Activated T-cell treated with anti-CD3 and anti-CD28 coated beads, Interleukin-2, amount 50 U/mL, for 24 hours (primary cell): ENCODE results near the gene PTGES.
A peak's percentile ranks its signal among the peaks of the same experiment; 100 is the strongest.

ENCODE experiments used
- DNase-seq: peaks from one replicate; pipeline ENCODE4 v3.0.0-alpha.2; 2020
- H3K27ac Mint-ChIP-seq: 2 replicates; pipeline ENCODE4 v1.8.0; 2020; ENCODE audit warnings: mild to moderate bottlenecking, mixed read lengths
- H3K27me3 Mint-ChIP-seq: 2 replicates; pipeline ENCODE4 v1.8.0; 2020; ENCODE audit warnings: mixed read lengths
- H3K36me3 Mint-ChIP-seq: 2 replicates; pipeline ENCODE4 v1.8.0; 2020; ENCODE audit warnings: low read depth, mixed read lengths
- H3K4me1 Mint-ChIP-seq: 2 replicates; pipeline ENCODE4 v1.8.0; 2020; ENCODE audit warnings: low read depth, mixed read lengths
- H3K4me3 Mint-ChIP-seq: 2 replicates; pipeline ENCODE4 v1.8.0; 2020; ENCODE audit warnings: mild to moderate bottlenecking, moderate library complexity, mixed read lengths
- H3K9me3 Mint-ChIP-seq: 2 replicates; pipeline ENCODE4 v1.8.0; 2020; ENCODE audit warnings: mixed read lengths

PTGES gene

DNA sequence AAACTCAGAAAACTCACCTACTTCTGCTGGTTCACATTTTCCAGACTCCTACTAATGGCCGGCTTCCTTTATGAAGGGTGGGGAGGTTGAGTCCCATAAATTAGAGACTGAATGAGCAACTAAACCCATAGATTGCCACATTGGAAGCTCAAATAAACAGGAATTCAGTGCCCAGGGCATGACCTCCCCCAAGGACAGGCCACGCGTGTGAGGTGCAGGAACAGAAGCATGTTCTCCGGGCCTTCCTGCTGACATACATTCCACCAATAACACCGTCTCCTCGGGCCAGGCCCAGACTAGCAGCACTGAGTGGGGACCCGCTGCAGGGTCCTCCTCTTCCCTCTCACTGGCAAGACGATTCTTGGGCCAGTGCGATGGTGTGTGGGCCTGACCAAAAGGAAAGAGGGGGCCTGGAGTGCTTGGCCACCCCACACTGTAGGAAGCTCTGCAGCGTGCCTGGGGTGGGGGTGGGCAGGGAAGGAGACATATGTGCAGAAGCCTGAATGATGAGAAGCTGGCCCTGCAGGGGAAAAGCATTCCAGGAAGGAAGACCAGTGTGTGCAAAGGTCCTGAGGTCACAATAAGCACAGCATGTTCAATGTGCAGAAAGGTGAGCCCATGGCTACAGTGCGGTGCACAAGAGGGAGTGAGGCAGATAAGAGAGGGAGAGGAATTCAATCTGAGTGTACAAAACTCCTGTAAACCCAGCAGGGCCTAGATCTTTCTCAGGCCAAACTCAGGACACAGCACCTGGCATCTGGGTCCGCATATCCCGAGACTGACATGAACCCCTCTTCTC, 12.0 kb downstream of the PTGES start:
- Mint-ChIP-seq H3K36me3 (no peaks in the 10 kb centered on the region), H3K4me3 (no peak overlapping the region)

DNA sequence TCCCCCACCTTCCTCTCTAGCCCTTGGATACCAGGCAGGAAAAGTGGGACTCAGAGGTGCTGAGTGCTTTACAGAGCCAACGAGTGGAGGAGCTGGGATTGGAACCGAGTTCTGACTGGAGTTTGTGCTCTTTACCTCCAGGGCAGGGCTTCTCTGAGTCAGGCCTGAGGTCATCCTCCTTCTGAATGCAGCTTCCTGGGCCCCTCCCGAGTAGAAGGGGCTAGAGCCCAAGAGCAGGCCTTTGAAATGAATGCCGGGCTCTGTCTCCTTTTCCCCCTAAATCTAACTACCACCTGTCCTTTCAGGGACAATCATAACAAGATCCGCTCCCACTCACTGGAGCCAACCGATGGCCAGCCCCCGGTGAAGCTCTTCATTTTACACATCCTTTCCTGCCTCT, 12.7 kb downstream of the PTGES start:
- Mint-ChIP-seq H3K36me3 (no peaks in the 10 kb centered on the region), H3K27me3 (peaks cover 6% of the 10 kb centered on the region), H3K27ac (no peak overlapping the region), H3K4me3 (no peak overlapping the region), H3K4me1 (peaks cover 11% of the 10 kb centered on the region), H3K9me3 (no peaks in the 10 kb centered on the region)
- DNase-seq: no peak

More for the DNA sequence above, 12.0 kb downstream of the PTGES start:
- Mint-ChIP-seq H3K9me3 (no peaks in the 10 kb centered on the region), H3K27ac (no peak overlapping the region), H3K27me3 (peaks cover 6% of the 10 kb centered on the region), H3K4me1 (peaks cover 11% of the 10 kb centered on the region)
- DNase-seq: no peak

DNA sequence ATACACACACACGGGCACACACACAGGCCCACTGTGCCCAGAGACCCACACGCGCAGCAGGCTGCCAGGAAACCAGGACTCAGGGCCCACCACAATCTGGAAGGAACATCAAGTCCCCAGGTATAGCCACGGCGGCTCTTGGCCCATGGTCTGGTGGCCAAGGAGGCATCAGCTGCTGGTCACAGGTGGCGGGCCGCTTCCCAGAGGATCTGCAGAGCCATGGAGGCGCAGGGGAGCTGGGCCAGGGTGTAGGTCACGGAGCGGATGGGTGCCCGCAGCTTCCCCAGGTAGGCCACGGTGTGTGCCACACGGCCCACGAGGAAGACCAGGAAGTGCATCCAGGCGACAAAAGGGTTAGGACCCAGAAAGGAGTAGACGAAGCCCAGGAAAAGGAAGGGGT, 13.4 kb downstream of the PTGES start:
- no peak for DNase-seq
- Mint-ChIP-seq H3K27ac (no peak overlapping the region), H3K4me1 (peaks cover 11% of the 10 kb centered on the region), H3K4me3 (no peak overlapping the region), H3K9me3 (no peaks in the 10 kb centered on the region), H3K36me3 (no peaks in the 10 kb centered on the region), H3K27me3 (peaks cover 6% of the 10 kb centered on the region)

DNA sequence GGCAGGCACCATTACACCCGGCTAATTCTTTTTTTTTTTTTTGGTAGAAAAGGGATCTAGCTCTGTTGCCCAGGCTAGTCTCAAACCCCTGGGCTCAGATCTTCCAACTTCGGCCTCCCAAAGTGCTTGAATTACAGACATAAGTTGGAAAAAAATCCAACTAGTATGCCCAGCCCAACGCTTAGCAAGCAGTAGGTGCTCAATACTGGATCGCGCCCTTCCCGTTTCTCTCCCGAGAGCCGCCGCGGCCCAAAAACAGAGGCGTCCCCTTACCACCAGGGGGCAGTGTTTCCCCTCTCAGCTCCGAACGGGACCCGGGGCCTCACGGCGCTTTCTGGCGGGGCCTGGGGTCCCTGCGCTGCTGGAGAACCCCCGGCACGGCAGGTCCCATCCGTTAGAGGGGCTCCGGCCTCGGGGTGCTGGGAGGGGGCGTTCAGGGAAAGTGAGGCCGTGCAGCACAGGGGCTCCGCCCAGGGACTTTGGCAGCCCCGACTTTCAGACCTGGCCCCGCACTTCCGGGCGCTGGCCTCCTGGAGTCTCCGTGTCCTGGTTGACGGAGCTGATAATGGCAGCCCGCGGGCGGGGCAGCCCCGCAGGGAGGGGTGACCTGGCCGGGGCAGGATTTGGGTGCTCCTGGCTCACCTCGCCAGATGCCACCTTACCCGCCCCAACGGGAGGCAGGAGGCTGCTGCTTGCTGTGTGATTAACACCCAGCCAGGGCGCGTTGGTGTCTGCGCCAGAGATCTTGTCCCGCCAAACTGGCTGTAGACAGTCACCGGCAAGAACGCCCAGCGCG, 15.2 kb downstream of the PTGES start:
- peak overlapping the region; percentile 66 for H3K27ac Mint-ChIP-seq
- no peaks in the 10 kb centered on the region for H3K9me3 Mint-ChIP-seq
- no peaks in the 10 kb centered on the region for H3K36me3 Mint-ChIP-seq
- peaks cover 11% of the 10 kb centered on the region for H3K4me1 Mint-ChIP-seq
- peaks cover 6% of the 10 kb centered on the region for H3K27me3 Mint-ChIP-seq
- peak; percentile 93 for DNase-seq
- peak overlapping the region; percentile 67 for H3K4me3 Mint-ChIP-seq

DNA sequence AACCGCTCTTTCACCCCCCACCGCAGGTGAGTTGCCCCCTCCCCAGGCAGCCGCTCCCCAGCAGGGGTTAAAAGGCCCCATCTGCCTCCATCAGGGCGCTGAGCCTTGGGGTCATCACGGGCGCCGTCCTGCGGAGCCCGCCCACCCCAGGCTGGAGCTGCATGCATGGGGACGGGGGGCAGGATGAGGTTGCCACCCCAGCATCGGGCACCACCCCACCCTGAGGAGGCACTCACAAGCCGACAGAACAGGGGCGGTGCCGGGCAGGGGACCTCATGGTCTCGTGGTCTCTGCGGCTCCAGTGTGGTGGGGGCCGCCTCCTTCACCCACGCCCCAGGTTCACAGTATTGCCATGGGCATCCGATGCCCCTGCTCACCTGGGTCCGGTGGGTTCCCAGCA, 16.5 kb downstream of the PTGES start:
- no peak for DNase-seq
- Mint-ChIP-seq H3K4me3 (no peak overlapping the region), H3K4me1 (peaks cover 11% of the 10 kb centered on the region), H3K27me3 (peaks cover 6% of the 10 kb centered on the region), H3K36me3 (no peaks in the 10 kb centered on the region), H3K27ac (no peak overlapping the region), H3K9me3 (no peaks in the 10 kb centered on the region)

DNA sequence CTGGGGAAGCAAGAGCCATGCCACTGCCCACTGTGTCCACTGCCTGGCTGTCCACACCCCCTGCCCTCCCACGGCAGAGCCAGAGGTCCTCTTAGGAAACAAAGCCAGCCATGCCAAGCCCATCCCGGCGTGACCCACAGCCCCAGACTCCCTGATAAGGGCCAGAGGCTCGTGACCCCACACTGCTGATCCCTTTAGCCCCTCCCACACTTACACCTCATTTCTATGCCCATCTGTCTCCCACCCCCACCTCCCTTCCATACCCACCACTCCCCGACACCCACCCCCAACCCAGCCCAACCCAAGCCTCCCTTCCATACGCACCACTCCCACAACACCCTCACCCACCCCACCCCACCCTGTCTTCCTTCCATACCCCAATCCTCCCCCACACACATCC, 17.3 kb downstream of the PTGES start:
- H3K9me3 Mint-ChIP-seq: no peaks in the 10 kb centered on the region

DNA sequence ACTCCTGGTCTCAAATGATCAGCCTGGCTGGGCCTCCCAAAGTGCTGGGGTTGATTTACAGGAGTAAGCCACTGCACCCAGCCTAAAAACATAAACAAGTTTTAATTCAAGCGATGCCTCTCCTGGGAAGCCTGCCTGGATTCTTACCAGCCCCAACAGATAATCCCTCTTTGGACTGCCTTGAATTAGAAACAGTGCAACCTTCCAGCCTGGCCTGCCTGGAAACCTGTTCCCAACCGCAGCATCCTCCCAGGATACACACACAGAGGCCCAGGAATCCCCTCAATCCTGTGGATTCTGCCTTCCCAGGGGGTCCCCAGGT, 19.2 kb downstream of the PTGES start:
- H3K4me1 Mint-ChIP-seq: peaks cover 11% of the 10 kb centered on the region

More for the DNA sequence above, 17.3 kb downstream of the PTGES start:
- Mint-ChIP-seq H3K36me3 (no peaks in the 10 kb centered on the region), H3K27me3 (peaks cover 6% of the 10 kb centered on the region), H3K4me1 (peaks cover 11% of the 10 kb centered on the region), H3K4me3 (no peak overlapping the region), H3K27ac (no peak overlapping the region)
- DNase-seq: no peak

DNA sequence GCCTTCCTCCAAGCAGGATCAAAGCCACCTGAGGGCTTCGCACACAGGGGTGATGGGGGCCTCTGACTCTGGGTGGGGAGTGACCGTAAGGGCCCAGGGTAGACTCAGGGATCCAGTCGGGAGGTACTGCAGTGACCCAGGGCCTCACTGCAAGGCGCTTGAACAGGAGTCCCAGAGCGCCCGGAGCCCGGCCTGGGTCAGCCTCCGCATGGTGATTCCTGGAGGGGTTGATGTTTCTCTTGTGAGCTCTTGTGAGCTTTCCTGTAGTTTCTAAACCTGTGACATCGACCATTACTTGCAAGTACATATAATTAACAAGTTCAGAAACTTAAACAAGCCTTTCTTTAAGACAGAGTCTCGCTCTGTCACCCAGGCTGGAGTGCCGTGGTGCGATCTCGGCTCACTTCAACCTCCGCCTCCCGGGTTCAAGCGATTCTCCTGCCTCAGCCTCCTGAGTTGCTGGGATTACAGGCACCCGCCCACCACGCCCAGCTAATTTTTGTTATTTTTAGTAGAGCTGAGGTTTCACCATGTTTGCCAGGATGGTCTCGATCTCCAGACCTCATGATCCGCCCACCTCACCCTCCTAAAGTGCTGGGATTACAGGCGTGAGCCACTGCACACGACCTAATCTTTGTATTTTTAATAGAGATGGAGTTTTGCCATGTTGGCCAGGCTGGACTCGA, 19.8 kb downstream of the PTGES start:
- Mint-ChIP-seq H3K9me3 (no peaks in the 10 kb centered on the region), H3K27ac (no peak overlapping the region), H3K4me3 (no peak overlapping the region), H3K27me3 (peaks cover 6% of the 10 kb centered on the region), H3K36me3 (no peaks in the 10 kb centered on the region), H3K4me1 (peaks cover 7% of the 10 kb centered on the region)
- no peak for DNase-seq

More for the DNA sequence above, 19.2 kb downstream of the PTGES start:
- Mint-ChIP-seq H3K4me3 (no peak overlapping the region), H3K27ac (no peak overlapping the region), H3K36me3 (no peaks in the 10 kb centered on the region), H3K9me3 (no peaks in the 10 kb centered on the region), H3K27me3 (peaks cover 6% of the 10 kb centered on the region)
- DNase-seq: no peak

DNA sequence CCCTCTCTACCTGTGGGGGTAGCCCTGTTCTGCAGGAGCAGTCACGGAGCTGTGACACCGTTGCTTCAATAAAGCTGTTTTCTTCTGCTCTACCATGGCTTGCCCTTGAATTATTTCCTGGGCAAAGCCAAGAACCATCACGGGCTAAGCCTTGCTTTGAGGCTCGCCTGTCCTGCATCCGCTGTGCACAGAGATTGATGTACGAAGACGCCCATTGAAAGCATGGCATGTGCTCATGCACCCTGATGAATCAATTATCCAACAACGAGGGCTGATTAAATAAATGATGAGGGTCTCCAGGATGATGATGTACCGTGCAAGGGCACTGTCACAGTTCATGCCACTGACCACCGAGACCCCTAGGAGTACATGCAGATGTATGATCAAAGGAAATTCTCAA, 20.7 kb downstream of the PTGES start:
- peaks cover 1% of the 10 kb centered on the region for H3K4me1 Mint-ChIP-seq
- H3K4me3 Mint-ChIP-seq: no peak overlapping the region
- H3K36me3 Mint-ChIP-seq: no peaks in the 10 kb centered on the region
- H3K27me3 Mint-ChIP-seq: peaks cover 9% of the 10 kb centered on the region
- no peaks in the 10 kb centered on the region for H3K9me3 Mint-ChIP-seq
- DNase-seq: no peak
- no peak overlapping the region for H3K27ac Mint-ChIP-seq

DNA sequence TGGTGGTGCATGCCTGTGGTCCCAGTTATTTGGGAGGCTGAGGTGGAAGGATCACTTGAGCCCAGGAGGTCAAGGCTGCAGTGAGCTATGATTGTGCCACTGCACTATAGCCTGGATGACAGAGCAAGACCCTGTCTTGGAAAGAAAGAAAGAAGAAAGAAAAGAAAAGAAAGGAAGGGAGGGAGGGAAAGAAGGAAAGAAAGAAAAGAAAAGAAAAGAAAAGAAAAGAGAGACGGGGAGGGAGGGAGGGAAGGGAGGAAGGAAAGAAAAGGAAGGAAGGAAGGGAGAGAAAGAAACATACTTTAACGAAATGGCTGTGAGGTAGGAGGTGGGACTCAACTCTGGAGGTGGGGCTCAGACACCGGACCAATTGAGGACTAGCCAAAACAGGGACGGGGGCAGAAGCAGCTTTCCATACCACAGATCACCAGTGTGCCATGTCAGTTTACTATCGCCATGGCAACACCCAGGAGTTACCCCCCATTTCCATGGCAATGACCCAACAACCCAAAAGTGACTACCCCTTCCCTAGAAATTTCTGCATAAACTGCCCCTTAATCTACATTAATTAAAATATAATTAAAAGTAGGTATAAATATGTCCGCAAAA, 21.3 kb downstream of the PTGES start:
- Mint-ChIP-seq H3K36me3 (no peaks in the 10 kb centered on the region), H3K4me1 (peaks cover 2% of the 10 kb centered on the region), H3K27ac (no peak overlapping the region), H3K4me3 (no peak overlapping the region), H3K27me3 (peaks cover 8% of the 10 kb centered on the region), H3K9me3 (no peaks in the 10 kb centered on the region)
- DNase-seq: no peak

DNA sequence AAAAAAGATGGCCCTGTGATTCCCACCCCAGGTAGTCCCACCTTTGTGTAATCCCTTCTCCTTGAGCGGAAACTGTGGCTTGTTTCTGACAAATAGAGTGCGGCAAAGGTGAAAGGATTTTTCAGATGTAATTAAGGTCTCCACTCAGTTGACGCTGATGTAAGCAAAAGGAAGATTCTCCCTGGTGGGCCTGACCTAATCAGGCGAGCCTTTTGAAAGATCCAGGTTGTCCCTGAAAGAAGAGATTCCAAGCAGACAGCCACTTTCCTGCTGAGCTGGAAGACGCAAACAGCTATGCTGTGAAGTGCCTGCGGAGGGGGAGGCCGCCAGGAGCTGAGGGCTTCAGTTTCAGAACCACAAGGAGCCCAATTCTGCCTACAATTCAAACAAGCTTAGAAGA, 24.1 kb downstream of the PTGES start:
- no peak overlapping the region for H3K4me3 Mint-ChIP-seq
- peaks cover 5% of the 10 kb centered on the region for H3K4me1 Mint-ChIP-seq
- H3K9me3 Mint-ChIP-seq: no peaks in the 10 kb centered on the region
- no peak overlapping the region for H3K27ac Mint-ChIP-seq
- peaks cover 10% of the 10 kb centered on the region for H3K27me3 Mint-ChIP-seq
- no peaks in the 10 kb centered on the region for H3K36me3 Mint-ChIP-seq
- no peak for DNase-seq

DNA sequence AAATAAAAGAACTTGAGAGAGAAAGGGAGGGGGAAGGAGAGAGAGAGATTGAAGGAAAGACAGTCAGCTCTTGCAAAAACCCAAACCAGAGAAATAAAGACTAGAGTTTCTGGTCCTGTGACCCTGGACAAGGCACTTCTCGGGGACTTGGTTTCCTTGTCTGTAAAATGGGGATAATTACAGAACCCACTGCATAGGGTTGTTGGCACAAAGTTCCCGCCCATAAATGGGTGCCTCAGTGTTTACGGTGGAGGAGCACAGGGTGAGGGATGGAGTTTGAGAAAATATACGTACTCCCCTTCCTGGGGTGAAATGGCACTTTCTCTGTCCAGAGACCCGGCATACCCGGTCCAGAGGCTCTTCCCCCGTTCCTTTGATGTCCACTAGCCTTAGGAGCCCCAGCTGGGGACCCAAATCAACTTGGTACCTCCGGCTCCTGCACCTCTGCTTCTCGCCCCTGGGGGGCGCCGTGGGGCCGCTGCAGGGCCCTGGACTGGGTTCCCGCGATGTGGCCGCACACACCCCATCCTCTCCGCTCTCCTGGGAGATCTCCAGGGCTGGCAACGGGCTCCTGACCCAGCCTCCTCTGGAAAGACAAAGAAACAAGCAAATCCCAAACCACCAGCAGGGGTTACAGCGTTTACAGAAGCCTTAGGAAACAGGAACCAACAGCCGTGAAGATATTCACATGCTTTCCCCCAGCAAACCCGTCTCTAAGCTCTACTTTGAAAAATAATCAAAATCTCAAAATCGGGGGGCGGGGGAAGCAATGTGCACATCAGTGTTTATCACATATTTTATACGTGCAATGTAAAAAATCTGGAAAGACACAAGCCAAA, 26.3 kb downstream of the PTGES start:
- Mint-ChIP-seq H3K4me1 (peaks cover 5% of the 10 kb centered on the region), H3K27ac (no peak overlapping the region), H3K9me3 (no peaks in the 10 kb centered on the region), H3K4me3 (peak overlapping the region; percentile 48), H3K36me3 (no peaks in the 10 kb centered on the region), H3K27me3 (peaks cover 10% of the 10 kb centered on the region)
- peak; percentile 78 for DNase-seq

DNA sequence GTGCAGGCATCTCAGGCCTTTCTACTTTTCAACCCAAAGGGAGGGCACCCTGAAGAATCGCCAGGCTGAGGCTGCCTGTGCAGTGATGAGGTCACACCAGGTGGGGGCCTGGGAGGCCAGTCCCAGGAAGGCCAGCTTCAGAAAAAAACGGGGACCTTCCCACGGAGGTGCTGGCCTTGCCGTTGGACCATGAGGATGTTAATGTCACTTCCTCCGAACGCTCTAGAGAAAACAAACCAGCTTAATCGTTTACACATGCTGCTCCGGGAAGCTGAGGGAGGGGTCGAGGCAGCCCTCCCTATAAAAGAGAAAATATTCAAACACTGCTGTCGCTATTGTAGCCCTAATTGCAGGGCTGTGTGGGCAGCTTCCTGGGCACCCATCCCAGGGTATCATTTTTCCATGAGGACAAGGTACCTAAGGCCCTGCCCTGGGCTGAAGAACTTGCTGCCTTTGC, 27.0 kb downstream of the PTGES start:
- Mint-ChIP-seq H3K9me3 (no peaks in the 10 kb centered on the region), H3K27me3 (peaks cover 10% of the 10 kb centered on the region), H3K4me1 (peaks cover 5% of the 10 kb centered on the region), H3K27ac (no peak overlapping the region), H3K4me3 (no peak overlapping the region), H3K36me3 (no peaks in the 10 kb centered on the region)
- no peak for DNase-seq
